Neutrophil (primary cell): ENCODE measurements around the gene NNT.
A peak's percentile ranks its signal among the peaks of the same experiment; 100 is the strongest.

ENCODE experiments used
- H3K27ac ChIP-seq: fragments of 200-600 bp; sonication (generic); 2 replicates; pipeline ENCODE4 v1.5.1; 2016; ENCODE audit warnings: mild to moderate bottlenecking, moderate library complexity
- H3K27me3 ChIP-seq: fragments of 200-600 bp; sonication (generic); 2 replicates; pipeline ENCODE4 v1.6.0; 2016; ENCODE audit warnings: mild to moderate bottlenecking
- H3K36me3 ChIP-seq: fragments of 200-600 bp; sonication (generic); 2 replicates; pipeline ENCODE4 v1.5.1; 2017
- H3K4me1 ChIP-seq, 2 experiments: fragments of 200-600 bp in 1 of 2; sonication (generic) in 1 of 2; 1 replicate in 1 of 2; 2 replicates in 1 of 2; pipeline versions ENCODE4 v1.5.1 to v1.6.1; 2013 to 2016; ENCODE audit warnings: low read depth in 1 of 2, low read length in 1 of 2, mild to moderate bottlenecking in 1 of 2, moderate library complexity in 1 of 2; ENCODE audit not compliant: control insufficient read depth in 1 of 2, insufficient read depth in 1 of 2
- H3K4me3 ChIP-seq, 2 experiments: fragments of 200-600 bp in 1 of 2; sonication (generic) in 1 of 2; 1 replicate in 1 of 2; 2 replicates in 1 of 2; pipeline ENCODE4 v1.5.1; 2013 to 2016; ENCODE audit warnings: low read depth in 1 of 2, low read length in 1 of 2, mild to moderate bottlenecking in 1 of 2, moderate library complexity in 1 of 2
- H3K9me3 ChIP-seq: fragments of 200-600 bp; sonication (generic); 2 replicates; pipeline ENCODE4 v1.5.1; 2016
- CTCF ChIP-seq: fragments of 200-600 bp; sonication (generic); IDR thresholded peaks from 2 replicates; pipeline ENCODE4 v1.5.1; 2016; ENCODE audit warnings: antibody characterized with exemption

Gene NNT

GRCh38 chr5:43556857-43557542 lies 46.0 kb upstream of the NNT start, which contains the start of gene PAIP1:
TSS of gene PAIP1 (minus strand) at chr5:43557077. CDS start at chr5:43556846, 231 bp downstream.
- Histone ChIP-seq H3K9me3 (no peaks in the 10 kb centered on the region), H3K4me3 (peak within 1 kb of the TSS; percentile 78 to 79), H3K27ac (peak within 1 kb of the TSS; percentile 91), H3K27me3 (peaks cover 12% of the 10 kb centered on the region), H3K4me1 (peaks cover 14 to 17% of the 10 kb centered on the region in 2 experiments), H3K36me3 (peaks cover 3% of the 10 kb centered on the region)
- TF ChIP-seq CTCF = peak; percentile 51

GRCh38 chr5:43560128-43560527 lies 42.9 kb upstream of the NNT start:
- TF ChIP-seq CTCF = no peak
- Histone ChIP-seq H3K4me1 (peaks cover 14 to 17% of the 10 kb centered on the region in 2 experiments), H3K4me3 (no peak overlapping the region), H3K9me3 (no peaks in the 10 kb centered on the region), H3K27ac (no peak overlapping the region), H3K27me3 (peaks cover 15% of the 10 kb centered on the region), H3K36me3 (no peaks in the 10 kb centered on the region)

GRCh38 chr5:43561356-43561755 lies 41.6 kb upstream of the NNT start:
- H3K9me3 ChIP-seq = no peaks in the 10 kb centered on the region
- H3K4me1 ChIP-seq = peaks cover 6 to 8% of the 10 kb centered on the region in 2 experiments
- no peak for TF ChIP-seq CTCF
- H3K36me3 ChIP-seq = no peaks in the 10 kb centered on the region
- peaks cover 15% of the 10 kb centered on the region for H3K27me3 ChIP-seq
- H3K4me3 ChIP-seq = no peak overlapping the region
- H3K27ac ChIP-seq = no peak overlapping the region

- no peak for TF ChIP-seq CTCF
- no peaks in the 10 kb centered on the region for H3K9me3 ChIP-seq
- H3K27me3 ChIP-seq = peaks cover 15% of the 10 kb centered on the region
- no peak overlapping the region for H3K4me3 ChIP-seq
- H3K4me1 ChIP-seq = no peaks in the 10 kb centered on the region
- no peaks in the 10 kb centered on the region for H3K36me3 ChIP-seq
- H3K27ac ChIP-seq = no peak overlapping the region
Observed at GRCh38 chr5:43563321-43563720, 39.7 kb upstream of the NNT start.

GRCh38 chr5:43564289-43564850 lies 38.6 kb upstream of the NNT start:
- Histone ChIP-seq H3K9me3 (no peaks in the 10 kb centered on the region), H3K4me3 (no peak overlapping the region), H3K4me1 (no peaks in the 10 kb centered on the region), H3K27ac (no peak overlapping the region), H3K36me3 (no peaks in the 10 kb centered on the region), H3K27me3 (peaks cover 15% of the 10 kb centered on the region)
- no peak for TF ChIP-seq CTCF
